HT-29 (cell line): Measurements from ENCODE around the gene PER3. TPM values are rescaled to one million over a fixed set of nuclear protein-coding genes. Genes with fewer than 3 reads are reported as not detected.

Source experiments
- DNase-seq: peaks from one replicate; pipeline ENCODE4 v3.0.0-alpha.2; 2015; ENCODE audit warnings: low spot score
- total RNA-seq: library from RNA; depleted of rRNA; stranded (reverse); fragments of >200 nt; shearing (Covaris generic); gene quantifications from 2 replicates; pipeline ENCODE4 v1.2.3, GENCODE V29; 2014; rRNA removed

The PER3 gene
- total RNA-seq, result 3.2 and 3.9 TPM in 2 replicates

GRCh38 chr1:7783826-7784491 is at the start of gene PER3:
Gene PER3, plus strand, starts transcription at chr1:7784291. Its CDS starts 587 bp downstream, at chr1:7784878.
- peak; percentile 97 for DNase-seq

- DNase-seq, result no peak
These were observed 46.0 kb upstream of the PER3 start for GRCh38 chr1:7738044-7738443.

GRCh38 chr1:7743346-7743745 is 40.7 kb upstream of the PER3 start:
- DNase-seq, result no peak

- DNase-seq, result no peak
These were observed 39.2 kb upstream of the PER3 start for GRCh38 chr1:7744882-7745281.

GRCh38 chr1:7745783-7746182 is 38.3 kb upstream of the PER3 start:
- DNase-seq, result no peak

- no peak for DNase-seq
These were observed 36.5 kb upstream of the PER3 start for GRCh38 chr1:7747605-7748004.

- no peak for DNase-seq
These were observed 35.0 kb upstream of the PER3 start for GRCh38 chr1:7749126-7749525.

- no peak for DNase-seq
These were observed 32.9 kb upstream of the PER3 start for GRCh38 chr1:7751174-7751573.

GRCh38 chr1:7752512-7753417 is 31.3 kb upstream of the PER3 start:
- peak; percentile 85 for DNase-seq

GRCh38 chr1:7753641-7754040 is 30.4 kb upstream of the PER3 start:
- DNase-seq, result no peak

GRCh38 chr1:7754234-7754633 is 29.9 kb upstream of the PER3 start:
- DNase-seq, result no peak

GRCh38 chr1:7755448-7755847 is 28.6 kb upstream of the PER3 start:
- peak; percentile 18 for DNase-seq

GRCh38 chr1:7760245-7760644 is 23.8 kb upstream of the PER3 start:
- DNase-seq, result no peak

GRCh38 chr1:7761103-7761502 is 23.0 kb upstream of the PER3 start:
- DNase-seq, result no peak

- no peak for DNase-seq
These were observed 16.9 kb upstream of the PER3 start for GRCh38 chr1:7767176-7767575.

GRCh38 chr1:7768583-7768982 is 15.5 kb upstream of the PER3 start:
- DNase-seq, result no peak

- DNase-seq, result no peak
These were observed 14.2 kb upstream of the PER3 start for GRCh38 chr1:7769673-7770412.

GRCh38 chr1:7770669-7770996 is 13.5 kb upstream of the PER3 start:
- DNase-seq, result no peak

GRCh38 chr1:7770997-7771822 is 12.9 kb upstream of the PER3 start, which contains the start of gene VAMP3:
Gene VAMP3, plus strand, starts transcription at chr1:7771296. Its CDS starts 88 bp downstream, at chr1:7771384.
- DNase-seq, result peak; percentile 73

- DNase-seq, result peak; percentile 30
These were observed 12.2 kb upstream of the PER3 start for GRCh38 chr1:7771823-7772299.

- no peak for DNase-seq
These were observed 6.5 kb upstream of the PER3 start for GRCh38 chr1:7777591-7777990.
